H1 (cell line): Measurements from ENCODE around the gene OOSP3. TPM values are rescaled to one million over a fixed set of nuclear protein-coding genes. Genes with fewer than 3 reads are reported as not detected.

Experiments used
- CTCF ChIA-PET: fragments of 300-600 bp; sonication (Branson Sonifier 250); formaldehyde crosslinking; loops from one replicate; lab custom pipeline; 2021; ENCODE audit not compliant: partially characterized antibody; lab: Charles Lee
- POLR2A ChIA-PET: fragments of 300-600 bp; sonication (Branson Sonifier 250); formaldehyde crosslinking; loops from one replicate; lab custom pipeline; 2021; ENCODE audit warnings: inconsistent platforms; ENCODE audit not compliant: partially characterized antibody; lab: Charles Lee
- DNase-seq, 2 experiments: peaks; one replicate each; pipeline versions ENCODE4 v3.0.0 to v3.0.0-alpha.2; 2010 to 2022; ENCODE audit warnings: low spot score in 2 of 2, low read depth in 1 of 2, mixed read lengths in 1 of 2
- FAIRE-seq: peaks from 2 replicates; lab custom pipeline; 2011; peaks lifted over from hg19 to GRCh38; lab: Jason Lieb, UNC
- H2AFZ ChIP-seq: 2 replicates; pipeline ENCODE4 v1.8.1; 2012; ENCODE audit warnings: low read length, inconsistent platforms
- H2AK5ac ChIP-seq: 2 replicates; pipeline ENCODE4 v1.6.1; 2013; ENCODE audit warnings: low read depth, low read length
- H2BK120ac ChIP-seq: replicated peaks from 2 replicates; pipeline ENCODE3; 2013; ENCODE audit warnings: low read depth, low read length, inconsistent platforms
- H2BK12ac ChIP-seq: 2 replicates; pipeline ENCODE4 v1.6.1; 2013; ENCODE audit warnings: low read depth, low read length
- H2BK15ac ChIP-seq: 2 replicates; pipeline ENCODE4 v1.6.1; 2013; ENCODE audit warnings: low read length
- H2BK20ac ChIP-seq: 2 replicates; pipeline ENCODE4 v1.6.1; 2013; ENCODE audit warnings: low read length
- H2BK5ac ChIP-seq: 2 replicates; pipeline ENCODE4 v1.6.1; 2013; ENCODE audit warnings: low read depth, low read length
- H3K14ac ChIP-seq: 2 replicates; pipeline ENCODE4 v1.6.1; 2013; ENCODE audit warnings: inconsistent platforms; ENCODE audit not compliant: insufficient read length
- H3K18ac ChIP-seq: 2 replicates; pipeline ENCODE4 v1.6.1; 2013; ENCODE audit warnings: low read length; ENCODE audit errors: extremely low read depth
- H3K23ac ChIP-seq: 2 replicates; pipeline ENCODE4 v1.6.1; 2013; ENCODE audit warnings: inconsistent platforms; ENCODE audit not compliant: insufficient read length
- H3K23me2 ChIP-seq: 2 replicates; pipeline ENCODE4 v1.6.1; 2013; ENCODE audit warnings: low read depth, low read length
- H3K27ac ChIP-seq: 2 replicates; pipeline ENCODE4 v1.6.1; 2011; ENCODE audit warnings: low read depth, low read length, inconsistent platforms
- H3K27me3 ChIP-seq, 4 experiments: replicated peaks in 1 of 4; 1 replicate in 1 of 4; 2 replicates in 3 of 4; pipeline versions ENCODE4 v1.6.1 to v1.8.1; 2011 to 2013; ENCODE audit warnings: low read length in 3 of 4, mild to moderate bottlenecking in 3 of 4, inconsistent platforms in 2 of 4, mixed read lengths in 2 of 4, moderate library complexity in 1 of 4; ENCODE audit not compliant: control insufficient read depth in 3 of 4, insufficient read depth in 3 of 4; ENCODE audit errors: extremely low read depth in 1 of 4
- H3K36me3 ChIP-seq, 4 experiments: 2 replicates each; pipeline versions ENCODE4 v1.6.1 to v1.8.1; 2011 to 2013; ENCODE audit warnings: mild to moderate bottlenecking in 4 of 4, low read length in 3 of 4, moderate library complexity in 2 of 4, control low read depth in 1 of 4, inconsistent platforms in 1 of 4; ENCODE audit not compliant: insufficient read depth in 4 of 4, control insufficient read depth in 2 of 4
- H3K4ac ChIP-seq: replicated peaks from 2 replicates; pipeline ENCODE3; 2013; ENCODE audit warnings: low read length, low read depth, mixed read lengths, inconsistent platforms; ENCODE audit not compliant: insufficient read length
- H3K4me1 ChIP-seq, 4 experiments: replicated peaks in 1 of 4; 1 replicate in 1 of 4; 2 replicates in 3 of 4; pipeline versions ENCODE4 v1.6.1 to v1.8.1; 2011 to 2013; ENCODE audit warnings: low read length in 3 of 4, inconsistent platforms in 2 of 4, mixed read lengths in 1 of 4; ENCODE audit not compliant: insufficient read depth in 4 of 4, control insufficient read depth in 3 of 4
- H3K4me2 ChIP-seq, 2 experiments: 2 replicates each; pipeline versions ENCODE4 v1.6.1 to v1.8.1; 2011 to 2013; ENCODE audit warnings: low read depth in 2 of 2, low read length in 2 of 2, control low read depth in 1 of 2, inconsistent platforms in 1 of 2, mild to moderate bottlenecking in 1 of 2; ENCODE audit not compliant: insufficient read depth in 1 of 2
- H3K4me3 ChIP-seq, 4 experiments: fragments of 200-600, 300-600 bp in 1 of 4; sonication (generic), shearing (Covaris generic), sonication (Bioruptor Twin) in 1 of 4; 2 replicates each; pipeline versions ENCODE4 v1.5.1 to v1.8.1; 2011 to 2016; ENCODE audit warnings: low read length in 4 of 4, low read depth in 3 of 4, control low read depth in 2 of 4, inconsistent platforms in 2 of 4, mild to moderate bottlenecking in 2 of 4, mixed read lengths in 1 of 4, moderate library complexity in 1 of 4; ENCODE audit not compliant: insufficient read depth in 2 of 4; ENCODE audit errors: extremely low read depth in 1 of 4
- H3K56ac ChIP-seq: replicated peaks from 2 replicates; pipeline ENCODE3; 2013; ENCODE audit warnings: low read depth, mild to moderate bottlenecking, mixed read lengths, low read length, inconsistent platforms; ENCODE audit not compliant: insufficient read length
- H3K79me1 ChIP-seq: 2 replicates; pipeline ENCODE4 v1.6.1; 2013; ENCODE audit warnings: low read depth, low read length, control low read depth
- H3K79me2 ChIP-seq, 2 experiments: 2 replicates each; pipeline versions ENCODE4 v1.6.1 to v1.8.1; 2012 to 2013; ENCODE audit warnings: low read length in 2 of 2, mild to moderate bottlenecking in 2 of 2, inconsistent platforms in 1 of 2; ENCODE audit not compliant: insufficient read depth in 2 of 2, control insufficient read depth in 1 of 2
- H3K9ac ChIP-seq, 4 experiments: replicated peaks in 1 of 4; 1 replicate in 1 of 4; 2 replicates in 3 of 4; pipeline versions ENCODE4 v1.6.1 to v1.8.1; 2011 to 2013; ENCODE audit warnings: low read depth in 3 of 4, low read length in 3 of 4, control low read depth in 2 of 4, mild to moderate bottlenecking in 2 of 4, moderate library complexity in 2 of 4, inconsistent platforms in 1 of 4; ENCODE audit errors: extremely low read depth in 1 of 4
- H3K9me3 ChIP-seq, 2 experiments: 2 replicates each; pipeline versions ENCODE4 v1.6.1 to v1.8.1; 2012 to 2013; ENCODE audit warnings: mild to moderate bottlenecking in 2 of 2, moderate library complexity in 2 of 2, control low read depth in 1 of 2, inconsistent platforms in 1 of 2, low read depth in 1 of 2, low read length in 1 of 2, mixed read lengths in 1 of 2; ENCODE audit not compliant: insufficient read depth in 2 of 2
- H4K20me1 ChIP-seq, 2 experiments: replicated peaks in 1 of 2; 2 replicates each; pipeline versions ENCODE3 to v1.8.1; 2011 to 2013; ENCODE audit warnings: inconsistent platforms in 2 of 2, low read length in 2 of 2, mild to moderate bottlenecking in 1 of 2; ENCODE audit not compliant: insufficient read depth in 2 of 2, control insufficient read depth in 1 of 2
- H4K5ac ChIP-seq: 2 replicates; pipeline ENCODE4 v1.6.1; 2013; ENCODE audit warnings: low read length, low read depth, mixed read lengths, inconsistent platforms; ENCODE audit not compliant: insufficient read length
- H4K8ac ChIP-seq: 2 replicates; pipeline ENCODE4 v1.8.0; 2013; ENCODE audit warnings: mild to moderate bottlenecking, moderate library complexity, low read length, inconsistent platforms; ENCODE audit not compliant: insufficient read depth; ENCODE audit errors: extremely low read depth
- H4K91ac ChIP-seq: replicated peaks from 2 replicates; pipeline ENCODE3; 2013; ENCODE audit warnings: low read length, mixed read lengths, inconsistent platforms; ENCODE audit not compliant: insufficient read length
- BRCA1 ChIP-seq: IDR thresholded peaks from 2 replicates; pipeline ENCODE4 v1.6.1; 2012; ENCODE audit warnings: low read depth, low read length, improper control_type of control experiment
- CHD1 ChIP-seq: IDR thresholded peaks from 2 replicates; pipeline ENCODE4 v1.6.1; 2012; ENCODE audit warnings: low read depth, low read length, improper control_type of control experiment
- E2F6 ChIP-seq: IDR thresholded peaks from 2 replicates; pipeline ENCODE4 v1.6.1; 2012; ENCODE audit warnings: inconsistent platforms
- GABPA ChIP-seq: IDR thresholded peaks from 2 replicates; pipeline ENCODE4 v1.6.1; 2011; ENCODE audit warnings: mild to moderate bottlenecking, low read length, moderate library complexity, borderline replicate concordance; ENCODE audit not compliant: insufficient read depth
- HDAC2 ChIP-seq, 2 experiments: fragments of 300-600 bp in 1 of 2; sonication (generic) in 1 of 2; IDR thresholded peaks; 2 replicates each; pipeline ENCODE4 v1.6.1; 2011 to 2012; ENCODE audit warnings: low read depth in 2 of 2, low read length in 2 of 2, mild to moderate bottlenecking in 2 of 2, moderate library complexity in 2 of 2, borderline replicate concordance in 1 of 2, inconsistent platforms in 1 of 2
- HDAC6 ChIP-seq: IDR thresholded peaks from one replicate; pipeline ENCODE4 v1.7.1; 2012; ENCODE audit warnings: low read depth, mild to moderate bottlenecking, inconsistent platforms, low read length, moderate library complexity
- KDM5A ChIP-seq: fragments of 200-600 bp; IDR thresholded peaks from 2 replicates; pipeline ENCODE4 v1.7.1; 2012; ENCODE audit warnings: mild to moderate bottlenecking, low read length, inconsistent platforms, mixed read lengths
- POU5F1 ChIP-seq: IDR thresholded peaks from 2 replicates; pipeline ENCODE4 v1.6.1; 2011; ENCODE audit warnings: low read depth, mild to moderate bottlenecking, low read length, moderate library complexity
- RAD21 ChIP-seq, 2 experiments: IDR thresholded peaks in 1 of 2; conservative IDR thresholded peaks in 1 of 2; 2 replicates each; pipeline ENCODE4 v1.6.1; 2011; ENCODE audit warnings: low read depth in 2 of 2, low read length in 2 of 2, improper control_type of control experiment in 1 of 2, inconsistent platforms in 1 of 2, mild to moderate bottlenecking in 1 of 2, moderate library complexity in 1 of 2
- SIN3A ChIP-seq, 2 experiments: IDR thresholded peaks in 1 of 2; conservative IDR thresholded peaks in 1 of 2; 2 replicates each; pipeline ENCODE4 v1.6.1; 2011 to 2012; ENCODE audit warnings: low read length in 2 of 2, improper control_type of control experiment in 1 of 2, low read depth in 1 of 2, mild to moderate bottlenecking in 1 of 2
- SP2 ChIP-seq: IDR thresholded peaks from 2 replicates; pipeline ENCODE4 v1.6.1; 2012; ENCODE audit warnings: mild to moderate bottlenecking, low read length, inconsistent platforms
- WGBS, 2 experiments: shearing (Covaris generic) in 1 of 2; methylation state at CpG; one replicate each; pipeline versions ENCODE4 v1.1.6 to v1.1.7; 2013 to 2015; ENCODE audit warnings: low lambda C conversion rate in 2 of 2, mixed read lengths in 2 of 2, inconsistent platforms in 1 of 2, low coverage in 1 of 2, missing lambda C conversion rate in 1 of 2; ENCODE audit not compliant: insufficient replicate concordance in 2 of 2, insufficient coverage in 1 of 2, insufficient read length in 1 of 2; ENCODE audit errors: extremely low coverage in 1 of 2, missing lambda C conversion rate in 1 of 2; 5-methylcytosine and 5-hydroxymethylcytosine counted together
- polyA plus RNA-seq, 7 experiments: library from polyadenylated mRNA; depleted of rRNA in 3 of 7; stranded (reverse) in 5 of 7; unstranded in 2 of 7; fragments of >200 nt in 5 of 7; fragments of 200-250 nt in 2 of 7; gene quantifications; 1 replicate in 5 of 7; 2 replicates in 1 of 7; 4 replicates in 1 of 7; pipeline versions ENCODE4 v1.2.1 to v1.2.3, GENCODE V29; 2011 to 2013; ENCODE audit warnings: missing spikeins in 2 of 7, mixed read lengths in 2 of 7
- total RNA-seq: library from RNA; stranded (reverse); fragmentation: NEBNext Ultra II Directional; extraction: Animal tissue kit (Norgen Biotek cat#: 25700); gene quantifications from 2 replicates; pipeline ENCODE4 v1.2.1, GENCODE V29; 2021

OOSP3 gene
- total and polyA plus RNA-seq, 2 of the 8 experiments (the other 6 are each of a cell fraction or from before 2014, with no cell fraction given): not detected

- H4K20me1 ChIP-seq: no peaks in the 10 kb centered on the region
- H3K23me2 ChIP-seq: no peaks in the 10 kb centered on the region
- no peak overlapping the region for H4K91ac ChIP-seq
- no peak overlapping the region for H4K8ac ChIP-seq
- H4K5ac ChIP-seq: no peak overlapping the region
- no peak overlapping the region for H2AK5ac ChIP-seq
- WGBS, 2 experiments: 93% methylated on average over 3 of the region's 3 CpGs; no CpG with 5 or more reads in 1 of the 2 experiments
- FAIRE-seq (no peak), DNase-seq (no peak)
- ChIA-PET POLR2A (no interaction called here), CTCF (interaction anchor here (3.6 kb wide), 1 partner anchor 25 kb away, joined by 8 read pairs; no protein-coding TSS in a partner anchor)
- no peak overlapping the region for H3K14ac ChIP-seq
- H3K79me2 ChIP-seq: no peaks in the 10 kb centered on the region
- H3K27me3 ChIP-seq: no peaks in the 10 kb centered on the region
- H3K56ac ChIP-seq: no peak overlapping the region
- no peak overlapping the region for H3K4me2 ChIP-seq
- no peak overlapping the region for H2BK12ac ChIP-seq
- H3K18ac ChIP-seq: no peak overlapping the region
- 0 out of 4 replicates have a peak, but pooled peaks cover 0 to 3% of the 10 kb centered on the region in 2 experiments for H3K9me3 ChIP-seq
- H2BK15ac ChIP-seq: no peak overlapping the region
- H2BK20ac ChIP-seq: no peak overlapping the region
- H3K4me3 ChIP-seq: no peak overlapping the region
- H3K9ac ChIP-seq: no peak overlapping the region
- no peak overlapping the region for H3K4ac ChIP-seq
- H3K79me1 ChIP-seq: no peaks in the 10 kb centered on the region
- no peaks in the 10 kb centered on the region for H3K36me3 ChIP-seq
- no peak overlapping the region for H2BK5ac ChIP-seq
- H3K4me1 ChIP-seq: peaks cover 0 to 4% (median 2%) of the 10 kb centered on the region in 4 experiments; a peak in 3 of 7 replicates
- H3K23ac ChIP-seq: no peak overlapping the region
- H2AFZ ChIP-seq: no peak overlapping the region
- H2BK120ac ChIP-seq: no peak overlapping the region
- no peak overlapping the region for H3K27ac ChIP-seq
- TF ChIP-seq GABPA (no peak), RAD21 (IDR thresholded peaks at IDR 0.05 in 1 of 2, conservative IDR thresholded peaks at IDR 0.05 in 1 of 2; ENCODE audit: low read depth in 2 of 2, low read length in 2 of 2) (no peak), BRCA1 (no peak), CHD1 (no peak), SP2 (no peak), POU5F1 (no peak), HDAC6 (no peak), SIN3A (conservative IDR thresholded peaks at IDR 0.05 in 1 of 2, IDR thresholded peaks at IDR 0.05 in 1 of 2; ENCODE audit: low read depth in 1 of 2, low read length in 2 of 2) (no peak), KDM5A (no peak), E2F6 (no peak), HDAC2 (IDR thresholded peaks at IDR 0.05; ENCODE audit: borderline replicate concordance in 1 of 2, low read depth in 2 of 2, low read length in 2 of 2) (no peak)
Observed at GRCh38 chr11:59847626-59848025, 31.0 kb upstream of the OOSP3 start.
